ENCODE data around the gene ASB6.
A peak's percentile ranks its signal among the peaks of the same experiment; 100 is the strongest.

ASB6 gene

GRCh38 chr9:129620669-129621295, 21.2 kb downstream of the ASB6 start, which contains the start of gene C9orf50:
Gene C9orf50 (minus strand): TSS chr9:129621101. CDS start chr9:129620574, 527 bp downstream.
- no peak for TF ChIP-seq CTCF (IDR thresholded peaks at IDR 0.05; ENCODE audit: poor library complexity, severe bottlenecking)
- no peak within 1 kb of the TSS for H3K27ac ChIP-seq (ENCODE audit: poor library complexity, severe bottlenecking)
- no peak for ATAC-seq (ENCODE audit: low read depth)
- H3K4me1 ChIP-seq (ENCODE audit: insufficient read depth, poor library complexity, severe bottlenecking): peaks cover 12% of the 10 kb centered on the region
- H3K4me3 ChIP-seq (ENCODE audit: severe bottlenecking): peak within 1 kb of the TSS; percentile 37
- no peaks in the 10 kb centered on the region for H3K9me3 ChIP-seq (ENCODE audit: severe bottlenecking)
- no peaks in the 10 kb centered on the region for H3K27me3 ChIP-seq (ENCODE audit: insufficient read depth, poor library complexity, severe bottlenecking)
- no peaks in the 10 kb centered on the region for H3K36me3 ChIP-seq (ENCODE audit: low read depth)
- DNase-seq (ENCODE audit: low spot score): no peak

DNA sequence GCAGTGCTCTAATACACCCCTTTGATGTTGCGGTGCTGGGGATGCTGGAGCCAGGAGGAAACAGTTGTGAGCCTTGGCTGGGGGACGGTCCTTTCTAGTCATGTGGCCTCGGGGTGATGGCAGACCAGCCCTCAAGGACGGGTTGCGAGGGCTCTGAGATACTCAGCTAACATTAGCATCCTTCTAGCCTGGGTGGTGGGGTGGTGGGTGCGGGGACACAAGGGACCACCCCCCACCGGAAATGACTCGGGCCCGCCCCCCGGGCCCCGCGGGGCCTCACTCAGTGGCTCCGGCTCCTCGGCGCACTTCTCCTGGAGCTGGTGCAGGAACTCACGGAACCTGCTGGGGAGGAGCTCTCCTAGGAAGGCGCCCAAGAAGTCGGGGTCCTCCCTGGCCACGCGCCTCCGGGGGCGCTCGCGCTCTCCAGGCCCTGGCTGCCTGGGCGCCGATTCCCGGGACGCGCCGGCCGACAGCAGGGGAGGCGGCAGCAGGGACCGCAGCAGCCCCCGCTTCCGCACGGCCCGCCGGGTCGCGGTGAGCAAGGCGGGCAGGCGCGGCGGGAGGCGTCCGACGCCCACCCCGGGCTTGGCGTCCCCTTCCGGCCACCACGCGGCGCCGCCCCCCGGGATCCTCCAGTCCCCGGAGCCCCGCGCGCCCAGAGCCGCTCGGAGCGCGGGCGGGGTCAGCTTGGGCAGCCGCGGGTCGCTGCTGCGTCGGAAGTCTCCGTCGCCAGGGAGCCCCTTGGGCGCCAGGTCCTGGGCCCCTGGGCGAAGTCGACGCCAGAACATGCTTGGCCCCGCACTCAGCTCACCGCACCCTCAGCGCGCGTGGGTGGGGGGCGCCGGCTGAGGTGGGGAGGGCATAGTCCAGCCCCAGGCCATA, 21.9 kb downstream of the ASB6 start:
- H3K4me1 ChIP-seq (ENCODE audit: insufficient read depth, poor library complexity, severe bottlenecking): peaks cover 8% of the 10 kb centered on the region
- peak; percentile 39 for ATAC-seq (ENCODE audit: low read depth)
- H3K9me3 ChIP-seq (ENCODE audit: severe bottlenecking): no peaks in the 10 kb centered on the region
- H3K27ac ChIP-seq (ENCODE audit: poor library complexity, severe bottlenecking): no peak overlapping the region
- H3K36me3 ChIP-seq (ENCODE audit: low read depth): no peaks in the 10 kb centered on the region
- no peaks in the 10 kb centered on the region for H3K27me3 ChIP-seq (ENCODE audit: insufficient read depth, poor library complexity, severe bottlenecking)
- peak overlapping the region; percentile 37 for H3K4me3 ChIP-seq (ENCODE audit: severe bottlenecking)
- peak; percentile 52 for TF ChIP-seq CTCF (IDR thresholded peaks at IDR 0.05; ENCODE audit: poor library complexity, severe bottlenecking)
- no peak for DNase-seq (ENCODE audit: low spot score)

- H3K4me1 ChIP-seq (ENCODE audit: insufficient read depth, poor library complexity, severe bottlenecking): no peaks in the 10 kb centered on the region
- DNase-seq (ENCODE audit: low spot score): no peak
- H3K27ac ChIP-seq (ENCODE audit: poor library complexity, severe bottlenecking): no peak overlapping the region
- no peaks in the 10 kb centered on the region for H3K9me3 ChIP-seq (ENCODE audit: severe bottlenecking)
- no peak overlapping the region for H3K4me3 ChIP-seq (ENCODE audit: severe bottlenecking)
- H3K27me3 ChIP-seq (ENCODE audit: insufficient read depth, poor library complexity, severe bottlenecking): no peaks in the 10 kb centered on the region
- TF ChIP-seq CTCF (IDR thresholded peaks at IDR 0.05; ENCODE audit: poor library complexity, severe bottlenecking): peak; percentile 42
- no peaks in the 10 kb centered on the region for H3K36me3 ChIP-seq (ENCODE audit: low read depth)
- peak; percentile 74 for ATAC-seq (ENCODE audit: low read depth)
Measured at GRCh38 chr9:129617167-129617566, 24.8 kb downstream of the ASB6 start.

DNA sequence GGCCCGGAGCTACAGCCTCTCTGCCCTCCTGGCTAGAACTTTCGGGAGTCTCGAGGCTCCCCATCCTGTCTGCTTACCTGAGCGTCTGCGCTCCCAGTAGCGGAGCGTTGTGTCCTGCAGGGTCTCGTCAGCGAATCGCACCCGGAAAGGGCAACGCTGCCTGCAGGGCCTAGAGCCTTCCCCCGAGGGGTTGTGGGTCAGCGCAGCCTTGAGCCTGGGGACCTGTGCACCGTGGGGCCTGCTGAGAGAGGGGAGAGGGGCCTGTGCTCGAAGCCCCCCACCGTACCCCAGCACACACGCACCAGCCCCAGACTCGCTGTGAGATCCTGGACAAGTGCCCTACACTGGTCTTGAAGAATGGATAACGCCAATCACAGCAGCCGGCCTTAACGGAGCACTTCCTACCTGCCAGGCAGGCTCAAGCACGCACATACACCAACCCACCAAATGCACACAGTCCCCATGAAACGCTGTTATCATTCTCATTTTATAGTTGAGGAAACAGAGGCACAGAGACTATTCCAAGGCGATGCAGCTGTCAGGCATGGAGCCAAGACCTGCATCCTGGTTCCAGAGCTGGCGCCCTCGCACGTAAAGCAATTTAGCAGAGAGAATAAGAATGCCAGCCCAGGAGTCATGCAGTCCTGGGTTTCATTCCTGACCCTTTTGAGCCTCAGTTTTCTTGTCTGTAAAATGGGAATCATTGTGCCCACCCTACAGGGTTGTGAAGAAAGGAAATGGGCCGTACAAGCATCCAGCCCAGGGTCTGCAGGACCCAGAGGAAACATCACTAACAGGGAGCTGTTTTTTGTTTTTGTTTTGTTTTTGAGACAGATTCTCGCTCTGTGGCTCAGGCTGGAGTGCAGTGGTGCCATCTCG, 26.3 kb downstream of the ASB6 start:
- Histone ChIP-seq H3K9me3 (ENCODE audit: severe bottlenecking) (no peaks in the 10 kb centered on the region), H3K27ac (ENCODE audit: poor library complexity, severe bottlenecking) (no peak overlapping the region), H3K36me3 (ENCODE audit: low read depth) (no peaks in the 10 kb centered on the region), H3K4me1 (ENCODE audit: insufficient read depth, poor library complexity, severe bottlenecking) (no peaks in the 10 kb centered on the region), H3K27me3 (ENCODE audit: insufficient read depth, poor library complexity, severe bottlenecking) (no peaks in the 10 kb centered on the region), H3K4me3 (ENCODE audit: severe bottlenecking) (no peak overlapping the region)
- DNase-seq (ENCODE audit: low spot score) (no peak), ATAC-seq (ENCODE audit: low read depth) (no peak)
- no peak for TF ChIP-seq CTCF (IDR thresholded peaks at IDR 0.05; ENCODE audit: poor library complexity, severe bottlenecking)
